ENCODE data around the gene RAI1.

GRCh38 chr17:17648762-17649161, 32.5 kb upstream of the RAI1 start:
- no peak for TF ChIP-seq POLR2AphosphoS5 (IDR thresholded peaks at IDR 0.05; ENCODE audit: insufficient read depth in 1 of 2, low read depth in 1 of 2)
- TF ChIP-seq CTCF (IDR thresholded peaks at IDR 0.05), result no peak
